Neural cell (in vitro differentiated cells): Measurements from ENCODE around the gene MBTPS2. TPM values are rescaled to one million over a fixed set of nuclear protein-coding genes. Genes with fewer than 3 reads are reported as not detected.

Experiments
- H2AFZ ChIP-seq: fragments of 200-600, 300-800 bp; sonication (generic), shearing (Covaris generic); 2 replicates; pipeline ENCODE4 v1.6.0; 2014; ENCODE audit warnings: low read depth, mild to moderate bottlenecking, antibody characterized with exemption, low read length, moderate library complexity
- H3F3A ChIP-seq: fragments of 200-600 bp; shearing (Covaris generic); 2 replicates; pipeline ENCODE4 v1.6.1; 2016; ENCODE audit warnings: mild to moderate bottlenecking, moderate library complexity, mixed read lengths, antibody characterized with exemption, low read length; ENCODE audit not compliant: insufficient read depth, poor library complexity, severe bottlenecking
- H3K27ac ChIP-seq: fragments of 200-600, 300-800 bp; sonication (generic), shearing (Covaris generic); 2 replicates; pipeline ENCODE4 v1.5.1; 2014; ENCODE audit warnings: mild to moderate bottlenecking, low read length, moderate library complexity
- H3K27me3 ChIP-seq: fragments of 300-800, 200-600 bp; sonication (generic), shearing (Covaris generic); 2 replicates; pipeline ENCODE4 v1.6.0; 2014; ENCODE audit warnings: mild to moderate bottlenecking, low read depth, low read length, moderate library complexity; ENCODE audit not compliant: insufficient read depth
- H3K36me3 ChIP-seq: fragments of 300-800, 200-600 bp; sonication (generic), shearing (Covaris generic); 2 replicates; pipeline ENCODE4 v1.5.1; 2014; ENCODE audit warnings: mild to moderate bottlenecking, antibody characterized with exemption, low read length, moderate library complexity; ENCODE audit not compliant: insufficient read depth
- H3K4me2 ChIP-seq: fragments of 300-800, 200-600 bp; sonication (generic), shearing (Covaris generic); 2 replicates; pipeline ENCODE4 v1.6.0; 2014; ENCODE audit warnings: mild to moderate bottlenecking, low read length
- H3K4me3 ChIP-seq: fragments of 300-800, 200-600 bp; sonication (generic), shearing (Covaris generic); 2 replicates; pipeline ENCODE4 v1.5.1; 2014; ENCODE audit warnings: mild to moderate bottlenecking, low read length, moderate library complexity
- H3K79me2 ChIP-seq: fragments of 200-600 bp; shearing (Covaris generic); replicated peaks from 2 replicates; pipeline ENCODE4 v1.6.0; 2014; ENCODE audit warnings: mild to moderate bottlenecking, low read length, moderate library complexity; ENCODE audit not compliant: insufficient read depth
- H3K9ac ChIP-seq: fragments of 300-800, 200-600 bp; sonication (generic), shearing (Covaris generic); 2 replicates; pipeline ENCODE4 v1.6.1; 2016; ENCODE audit warnings: mild to moderate bottlenecking, low read length, mixed read lengths
- H3K9me2 ChIP-seq: fragments of 200-600 bp; shearing (Covaris generic); 2 replicates; pipeline ENCODE4 v1.6.1; 2016; ENCODE audit warnings: mild to moderate bottlenecking, low read length, mixed read lengths; ENCODE audit not compliant: insufficient read depth
- H3K9me3 ChIP-seq: fragments of 200-600, 300-800 bp; sonication (generic), shearing (Covaris generic); 2 replicates; pipeline ENCODE4 v1.6.1; 2016; ENCODE audit warnings: mild to moderate bottlenecking, mixed run types, low read length, moderate library complexity, mixed read lengths
- H4K20me1 ChIP-seq: fragments of 200-600 bp; shearing (Covaris generic); 2 replicates; pipeline ENCODE4 v1.6.1; 2016; ENCODE audit warnings: mild to moderate bottlenecking, mixed run types; ENCODE audit not compliant: insufficient read depth
- CTCF ChIP-seq: fragments of 450-650 bp; IDR thresholded peaks from 2 replicates; pipeline ENCODE4 v1.5.1; 2014; ENCODE audit warnings: antibody characterized with exemption, mild to moderate bottlenecking, moderate library complexity; ENCODE audit not compliant: poor library complexity, severe bottlenecking
- EP300 ChIP-seq: fragments of 450-650 bp; conservative IDR thresholded peaks from 2 replicates; pipeline ENCODE4 v1.6.1; 2014; ENCODE audit warnings: antibody characterized with exemption, mild to moderate bottlenecking, moderate library complexity; ENCODE audit not compliant: poor library complexity, severe bottlenecking
- EZH2 ChIP-seq: fragments of 200-600, 300-800 bp; shearing (Covaris generic), sonication (generic); IDR thresholded peaks from 2 replicates; pipeline ENCODE4 v1.6.1; 2014; ENCODE audit warnings: antibody characterized with exemption, low read length, borderline replicate concordance, mild to moderate bottlenecking; ENCODE audit not compliant: insufficient read depth, poor library complexity, severe bottlenecking
- MXI1 ChIP-seq: fragments of 450-650 bp; conservative IDR thresholded peaks from 2 replicates; pipeline ENCODE4 v1.6.1; 2014; ENCODE audit warnings: antibody characterized with exemption, mild to moderate bottlenecking; ENCODE audit not compliant: poor library complexity, severe bottlenecking
- POLR2AphosphoS5 ChIP-seq: IDR thresholded peaks from 2 replicates; pipeline ENCODE4 v1.6.1; 2012
- SMC3 ChIP-seq: fragments of 450-650 bp; conservative IDR thresholded peaks from 2 replicates; pipeline ENCODE4 v1.6.1; 2014; ENCODE audit warnings: antibody characterized with exemption, mild to moderate bottlenecking, moderate library complexity; ENCODE audit not compliant: poor library complexity
- TAF1 ChIP-seq: IDR thresholded peaks from 2 replicates; pipeline ENCODE4 v1.6.1; 2012; ENCODE audit warnings: low read depth
- polyA plus RNA-seq: library from polyadenylated mRNA; depleted of rRNA; stranded (reverse); fragments of >200 nt; gene quantifications from 2 replicates; pipeline ENCODE4 v1.2.3, GENCODE V29; 2014

MBTPS2 gene
- polyA plus RNA-seq, 1 donor from 2014 or later, result 11.1 TPM

GRCh38 chrX:21856504-21856903, 17.1 kb downstream of the MBTPS2 start:
- no peak for TF ChIP-seq EP300
- Histone ChIP-seq H3K27me3 (no peaks in the 10 kb centered on the region), H3K9me2 (no peaks in the 10 kb centered on the region), H3K4me3 (no peak overlapping the region), H3F3A (no peaks in the 10 kb centered on the region), H4K20me1 (no peaks in the 10 kb centered on the region), H3K9me3 (no peaks in the 10 kb centered on the region), H3K4me2 (no peak overlapping the region), H3K27ac (no peak overlapping the region), H3K36me3 (no peaks in the 10 kb centered on the region), H3K79me2 (no peaks in the 10 kb centered on the region), H3K9ac (no peak overlapping the region), H2AFZ (no peak overlapping the region)

GRCh38 chrX:21863241-21863640, 23.8 kb downstream of the MBTPS2 start:
- Histone ChIP-seq H3K4me3 (no peak overlapping the region), H3K9me3 (no peaks in the 10 kb centered on the region), H3K9ac (no peak overlapping the region), H3F3A (no peaks in the 10 kb centered on the region), H3K36me3 (no peaks in the 10 kb centered on the region), H3K79me2 (no peaks in the 10 kb centered on the region), H3K27me3 (no peaks in the 10 kb centered on the region), H3K4me2 (no peak overlapping the region), H3K27ac (no peak overlapping the region), H3K9me2 (no peaks in the 10 kb centered on the region), H2AFZ (no peak overlapping the region), H4K20me1 (no peaks in the 10 kb centered on the region)
- TF ChIP-seq TAF1 (no peak), SMC3 (no peak), EP300 (no peak), POLR2AphosphoS5 (no peak), EZH2 (no peak)

GRCh38 chrX:21865436-21865835, 26.0 kb downstream of the MBTPS2 start:
- Histone ChIP-seq H3F3A (no peaks in the 10 kb centered on the region), H3K79me2 (no peaks in the 10 kb centered on the region), H3K4me3 (no peak overlapping the region), H3K9me2 (no peaks in the 10 kb centered on the region), H3K9ac (no peak overlapping the region), H3K4me2 (no peak overlapping the region), H3K36me3 (no peaks in the 10 kb centered on the region), H3K27me3 (no peaks in the 10 kb centered on the region), H3K9me3 (no peaks in the 10 kb centered on the region), H3K27ac (no peak overlapping the region), H2AFZ (no peak overlapping the region), H4K20me1 (no peaks in the 10 kb centered on the region)
- TF ChIP-seq CTCF (no peak), MXI1 (no peak), POLR2AphosphoS5 (no peak)

GRCh38 chrX:21870494-21870893, 31.1 kb downstream of the MBTPS2 start:
- Histone ChIP-seq H3F3A (no peaks in the 10 kb centered on the region), H3K36me3 (no peaks in the 10 kb centered on the region), H3K27me3 (no peaks in the 10 kb centered on the region), H3K9me3 (no peaks in the 10 kb centered on the region), H3K79me2 (no peaks in the 10 kb centered on the region), H2AFZ (no peak overlapping the region), H3K9ac (no peak overlapping the region), H3K4me2 (no peak overlapping the region), H3K27ac (no peak overlapping the region), H3K9me2 (no peaks in the 10 kb centered on the region), H3K4me3 (no peak overlapping the region), H4K20me1 (no peaks in the 10 kb centered on the region)
- TF ChIP-seq EZH2, result no peak
